Skin of body (tissue), 3 donors: Measurements from ENCODE around the gene MXRA7. TPM values are rescaled to one million over a fixed set of nuclear protein-coding genes. Genes with fewer than 3 reads are reported as not detected.
"Not testable (repeated sequence)": the region's sequence is repeated elsewhere in the genome, so short reads cannot be mapped to it uniquely, and the experiment has no call there.

Experiments used
- DNase-seq: peaks from one replicate; lab custom pipeline; 2025; lab: John Stamatoyannopoulos, UW
- small RNA-seq: library from RNA; depleted of rRNA; stranded (forward); fragments of <200 nt; gene quantifications from one replicate; pipeline ENCODE3, GENCODE V24; 2014; ENCODE audit warnings: low replicate concordance
- total RNA-seq: library from RNA; depleted of rRNA; stranded (reverse); fragments of >200 nt; gene quantifications from one replicate; pipeline ENCODE4 v1.2.3, GENCODE V29; 2014

The MXRA7 gene
- total RNA-seq, 1 donor from 2014 or later, result 66.4 TPM

GRCh38 chr17:76644995-76645394 lies 65.8 kb downstream of the MXRA7 start:
- DNase-seq, result no peak

- no peak for DNase-seq
Measured at GRCh38 chr17:76643553-76644148, 67.1 kb downstream of the MXRA7 start, which contains the start of gene ST6GALNAC1. Gene ST6GALNAC1, minus strand, starts transcription at chr17:76643757. Its CDS starts 119 bp downstream, at chr17:76643638.

- DNase-seq, result no peak
Measured at GRCh38 chr17:76642994-76643393, 67.8 kb downstream of the MXRA7 start.

GRCh38 chr17:76642032-76642561 lies 68.7 kb downstream of the MXRA7 start:
- no peak for DNase-seq

GRCh38 chr17:76641501-76641900 lies 69.3 kb downstream of the MXRA7 start:
- no peak for DNase-seq

- no peak for DNase-seq
Measured at GRCh38 chr17:76640550-76641380, 70.0 kb downstream of the MXRA7 start.

GRCh38 chr17:76638263-76638662 lies 72.5 kb downstream of the MXRA7 start:
- no peak for DNase-seq

- not testable (repeated sequence) for DNase-seq
Measured at GRCh38 chr17:76636486-76637206, 74.1 kb downstream of the MXRA7 start.

- DNase-seq, result no peak
Measured at GRCh38 chr17:76635659-76636360, 75.0 kb downstream of the MXRA7 start.

GRCh38 chr17:76635039-76635438 lies 75.7 kb downstream of the MXRA7 start:
- no peak for DNase-seq

GRCh38 chr17:76633628-76634328 lies 77.0 kb downstream of the MXRA7 start:
- no peak for DNase-seq

GRCh38 chr17:76631821-76632565 lies 78.8 kb downstream of the MXRA7 start:
- DNase-seq, result no peak

- no peak for DNase-seq
Measured at GRCh38 chr17:76630151-76630550, 80.6 kb downstream of the MXRA7 start.

Small RNAs within 50 kb of the gene (small RNA-seq; reads per million reads assigned to genes)
- gene AC005837.3, result not detected
- gene RF02271, result not detected
- gene RNU6-227P, result not detected
- not detected for gene RNU6-97P
- gene RNY4P36, result 0.45 reads per million, percentile 56 among the genes with 10 or more reads in this experiment

Other genes with a start within 250 kb of the MXRA7 start
- not detected for gene AANAT, start 243.4 kb downstream of the MXRA7 start, total RNA-seq
- 9.9 TPM for gene RHBDF2, start 209.5 kb downstream of the MXRA7 start, total RNA-seq
- gene CYGB, start 173.3 kb downstream of the MXRA7 start, total RNA-seq, result 6.9 TPM
- 2.7 TPM for gene PRCD, start 170.9 kb downstream of the MXRA7 start, total RNA-seq
- 28.0 TPM for gene ST6GALNAC2, start 125.1 kb downstream of the MXRA7 start, total RNA-seq
- gene ST6GALNAC1, start 67.2 kb downstream of the MXRA7 start, total RNA-seq, result not detected
- 19.1 TPM for gene JMJD6, start 15.6 kb upstream of the MXRA7 start, total RNA-seq
- gene METTL23, start 15.9 kb upstream of the MXRA7 start, total RNA-seq, result 18.1 TPM
- gene SRSF2, start 26.4 kb upstream of the MXRA7 start, total RNA-seq, result 99.6 TPM
- gene MFSD11, start 27.2 kb upstream of the MXRA7 start, total RNA-seq, result 42.3 TPM
- 0.69 TPM for gene MGAT5B, start 157.4 kb upstream of the MXRA7 start, total RNA-seq